ENCODE measurements around the gene ARID5B.
"Not testable (repeated sequence)": the region's sequence is repeated elsewhere in the genome, so short reads cannot be mapped to it uniquely, and the experiment has no call there.

The ARID5B gene, protein sequence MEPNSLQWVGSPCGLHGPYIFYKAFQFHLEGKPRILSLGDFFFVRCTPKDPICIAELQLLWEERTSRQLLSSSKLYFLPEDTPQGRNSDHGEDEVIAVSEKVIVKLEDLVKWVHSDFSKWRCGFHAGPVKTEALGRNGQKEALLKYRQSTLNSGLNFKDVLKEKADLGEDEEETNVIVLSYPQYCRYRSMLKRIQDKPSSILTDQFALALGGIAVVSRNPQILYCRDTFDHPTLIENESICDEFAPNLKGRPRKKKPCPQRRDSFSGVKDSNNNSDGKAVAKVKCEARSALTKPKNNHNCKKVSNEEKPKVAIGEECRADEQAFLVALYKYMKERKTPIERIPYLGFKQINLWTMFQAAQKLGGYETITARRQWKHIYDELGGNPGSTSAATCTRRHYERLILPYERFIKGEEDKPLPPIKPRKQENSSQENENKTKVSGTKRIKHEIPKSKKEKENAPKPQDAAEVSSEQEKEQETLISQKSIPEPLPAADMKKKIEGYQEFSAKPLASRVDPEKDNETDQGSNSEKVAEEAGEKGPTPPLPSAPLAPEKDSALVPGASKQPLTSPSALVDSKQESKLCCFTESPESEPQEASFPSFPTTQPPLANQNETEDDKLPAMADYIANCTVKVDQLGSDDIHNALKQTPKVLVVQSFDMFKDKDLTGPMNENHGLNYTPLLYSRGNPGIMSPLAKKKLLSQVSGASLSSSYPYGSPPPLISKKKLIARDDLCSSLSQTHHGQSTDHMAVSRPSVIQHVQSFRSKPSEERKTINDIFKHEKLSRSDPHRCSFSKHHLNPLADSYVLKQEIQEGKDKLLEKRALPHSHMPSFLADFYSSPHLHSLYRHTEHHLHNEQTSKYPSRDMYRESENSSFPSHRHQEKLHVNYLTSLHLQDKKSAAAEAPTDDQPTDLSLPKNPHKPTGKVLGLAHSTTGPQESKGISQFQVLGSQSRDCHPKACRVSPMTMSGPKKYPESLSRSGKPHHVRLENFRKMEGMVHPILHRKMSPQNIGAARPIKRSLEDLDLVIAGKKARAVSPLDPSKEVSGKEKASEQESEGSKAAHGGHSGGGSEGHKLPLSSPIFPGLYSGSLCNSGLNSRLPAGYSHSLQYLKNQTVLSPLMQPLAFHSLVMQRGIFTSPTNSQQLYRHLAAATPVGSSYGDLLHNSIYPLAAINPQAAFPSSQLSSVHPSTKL

GRCh38 chr10:61900829-61901792 lies at the start of gene ARID5B:
ARID5B (plus strand) TSS chr10:61901699; CDS start chr10:61901710, 11 bp downstream.
- peak in 1 of 3 donors; percentile 47 for DNase-seq (ENCODE audit: low read depth in 3 of 3)

DNA sequence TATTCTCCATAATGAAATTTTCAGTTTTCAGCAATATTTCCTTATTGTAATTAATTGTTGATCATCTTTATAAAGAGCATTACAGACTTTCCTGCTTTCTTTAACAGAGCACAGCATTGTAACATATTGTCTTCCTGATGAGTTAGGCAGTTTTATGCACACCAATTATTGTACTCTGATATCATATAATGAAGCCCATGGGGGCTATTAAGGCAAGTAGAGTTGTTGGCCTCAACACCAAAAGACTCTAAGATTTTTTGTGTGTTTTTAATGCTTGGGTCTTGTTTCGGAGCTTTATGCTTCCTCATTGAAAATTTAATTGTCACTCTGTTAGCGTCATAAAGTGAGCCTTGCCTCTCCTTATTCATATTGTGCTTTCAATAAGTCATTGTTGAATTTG lies 49.2 kb upstream of the ARID5B start:
- DNase-seq (ENCODE audit: low read depth in 3 of 3) = no peak

- DNase-seq (ENCODE audit: low read depth in 3 of 3) = no peak
Observed at GRCh38 chr10:61855771-61856170, 45.7 kb upstream of the ARID5B start.

GRCh38 chr10:61857746-61858145 lies 43.8 kb upstream of the ARID5B start:
- no peak for DNase-seq (ENCODE audit: low read depth in 3 of 3)

DNA sequence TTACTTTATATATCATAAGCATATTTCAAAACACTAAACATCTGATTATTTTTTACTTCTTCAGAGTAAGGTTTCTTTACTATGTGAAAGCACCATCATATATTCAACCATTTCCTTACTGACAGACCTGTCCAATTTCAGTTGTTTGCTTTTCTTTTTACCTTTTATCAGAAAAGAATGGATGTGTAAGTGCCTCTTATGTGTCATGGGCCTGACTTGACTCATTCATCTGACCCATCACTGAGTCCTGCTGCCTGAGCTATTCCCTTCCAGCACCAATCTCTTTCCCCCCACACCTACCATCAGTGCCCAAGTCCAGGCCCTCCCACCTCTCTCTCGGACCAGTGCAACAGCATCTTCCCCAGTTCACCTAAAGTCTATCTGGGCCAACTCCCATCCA lies 41.7 kb upstream of the ARID5B start:
- no peak for DNase-seq (ENCODE audit: low read depth in 3 of 3)

GRCh38 chr10:61860964-61861758 lies 40.3 kb upstream of the ARID5B start:
- no peak for DNase-seq (ENCODE audit: low read depth in 3 of 3)

- no peak for DNase-seq (ENCODE audit: low read depth in 3 of 3)
Observed at GRCh38 chr10:61863981-61864380, 37.5 kb upstream of the ARID5B start.

- DNase-seq (ENCODE audit: low read depth in 3 of 3) = no peak
Observed at GRCh38 chr10:61866700-61867368, 34.7 kb upstream of the ARID5B start.

- DNase-seq (ENCODE audit: low read depth in 3 of 3) = not testable (repeated sequence)
Observed at GRCh38 chr10:61867374-61867773, 34.1 kb upstream of the ARID5B start.

DNA sequence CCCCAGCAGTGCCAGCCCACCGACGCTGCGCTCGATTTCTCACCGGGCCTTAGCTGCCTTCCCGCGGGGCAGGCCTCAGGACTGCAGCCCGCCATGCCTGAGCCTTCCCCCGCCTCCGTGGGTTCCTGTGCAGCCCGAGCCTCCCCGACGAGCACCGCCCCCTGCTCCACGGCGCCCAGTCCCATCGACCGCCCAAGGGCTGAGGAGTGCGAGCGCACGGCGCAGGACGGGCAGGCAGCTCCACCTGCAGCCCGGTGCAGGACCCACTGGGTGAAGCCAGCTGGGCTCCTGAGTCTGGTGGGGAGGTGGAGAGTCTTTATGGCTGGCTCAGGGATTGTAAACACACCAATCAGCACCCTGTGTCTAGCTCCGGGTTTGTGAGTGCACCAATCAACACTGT lies 33.7 kb upstream of the ARID5B start:
- DNase-seq (ENCODE audit: low read depth in 3 of 3) = peak in 2 of 3 donors; percentile 23 to 32

DNA sequence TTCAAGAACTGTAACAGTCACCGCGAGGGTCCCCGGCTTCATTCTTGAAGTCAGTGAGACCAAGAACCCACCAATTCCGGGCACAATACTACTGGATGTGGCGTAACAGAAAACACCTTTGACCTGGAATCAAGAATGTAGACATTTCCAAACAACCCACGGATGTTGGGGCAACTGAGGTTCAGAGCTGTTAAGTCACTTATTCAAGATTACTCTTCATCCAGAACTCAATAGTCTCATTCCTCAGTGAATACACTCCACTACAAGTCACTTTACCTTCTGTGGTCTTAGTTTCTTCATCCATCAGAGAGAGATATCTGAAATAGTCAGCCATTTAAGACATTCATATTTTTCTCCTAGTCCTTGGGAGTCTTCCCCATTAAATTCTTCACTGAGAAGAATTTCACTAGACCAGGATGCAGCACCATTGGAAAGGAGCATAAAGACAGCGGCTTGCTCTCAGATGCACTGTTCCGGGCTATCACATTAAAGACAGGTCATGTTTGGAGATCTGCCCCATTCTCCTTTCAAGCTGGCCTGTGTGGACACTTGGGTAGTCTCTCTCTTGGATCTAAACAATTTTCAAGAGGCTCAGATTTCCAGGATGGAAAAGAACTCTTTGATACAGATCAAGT lies 32.3 kb upstream of the ARID5B start:
- DNase-seq (ENCODE audit: low read depth in 3 of 3) = no peak

DNA sequence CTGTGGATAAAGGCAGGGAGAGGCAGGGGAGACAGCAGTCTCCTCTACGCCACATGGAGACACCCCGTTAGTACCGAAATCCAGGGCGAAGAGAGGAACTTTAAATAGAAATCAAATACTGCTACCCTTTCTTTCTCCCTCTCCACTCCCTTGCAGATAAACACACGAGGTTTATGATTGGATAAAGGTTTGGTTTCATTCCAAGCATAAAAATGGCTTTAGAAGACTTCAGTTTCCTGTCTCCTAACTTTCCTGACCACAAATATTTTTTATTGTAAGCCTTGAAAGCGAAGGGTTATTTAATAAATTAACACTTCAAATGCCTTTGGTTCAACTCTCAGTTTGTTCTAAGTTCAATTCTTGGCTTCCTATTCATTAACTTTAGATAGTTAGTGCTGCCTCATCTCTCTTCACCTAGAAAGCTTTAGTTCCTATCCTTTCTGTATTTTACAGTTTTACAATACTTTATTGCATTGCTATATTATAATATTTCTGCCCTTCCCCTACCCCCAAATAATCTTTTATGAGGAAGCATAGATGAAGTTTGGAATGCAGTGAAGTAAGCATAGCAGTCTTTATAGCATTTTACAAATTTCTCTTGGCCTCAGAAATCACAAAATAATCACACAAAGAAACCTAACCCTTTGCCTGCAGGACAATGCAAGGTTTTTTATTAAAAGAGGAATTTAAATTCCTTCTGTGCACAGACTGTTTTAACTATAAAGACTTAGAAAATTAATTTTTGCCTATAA lies 31.5 kb upstream of the ARID5B start:
- no peak for DNase-seq (ENCODE audit: low read depth in 3 of 3)

DNA sequence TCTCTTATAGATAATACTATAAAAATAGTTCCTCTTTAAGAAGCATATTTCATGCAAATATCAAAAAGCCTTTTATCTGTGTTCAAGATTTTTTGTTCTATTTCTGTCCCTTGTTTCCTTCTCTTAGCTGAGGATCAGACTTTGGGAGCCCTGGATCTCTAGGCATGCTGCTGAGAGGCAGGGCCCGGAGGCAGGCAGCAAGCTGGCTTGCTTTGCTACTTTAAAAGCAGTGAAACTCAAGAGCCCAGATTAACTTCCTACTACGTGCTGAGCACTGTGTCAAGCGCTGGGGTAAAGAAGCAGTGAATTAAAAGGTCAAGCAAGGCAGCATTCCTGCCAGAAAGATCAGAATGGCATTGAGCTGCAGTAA lies 31.0 kb upstream of the ARID5B start:
- no peak for DNase-seq (ENCODE audit: low read depth in 3 of 3)

GRCh38 chr10:61871487-61871886 lies 30.0 kb upstream of the ARID5B start:
- no peak for DNase-seq (ENCODE audit: low read depth in 3 of 3)

DNA sequence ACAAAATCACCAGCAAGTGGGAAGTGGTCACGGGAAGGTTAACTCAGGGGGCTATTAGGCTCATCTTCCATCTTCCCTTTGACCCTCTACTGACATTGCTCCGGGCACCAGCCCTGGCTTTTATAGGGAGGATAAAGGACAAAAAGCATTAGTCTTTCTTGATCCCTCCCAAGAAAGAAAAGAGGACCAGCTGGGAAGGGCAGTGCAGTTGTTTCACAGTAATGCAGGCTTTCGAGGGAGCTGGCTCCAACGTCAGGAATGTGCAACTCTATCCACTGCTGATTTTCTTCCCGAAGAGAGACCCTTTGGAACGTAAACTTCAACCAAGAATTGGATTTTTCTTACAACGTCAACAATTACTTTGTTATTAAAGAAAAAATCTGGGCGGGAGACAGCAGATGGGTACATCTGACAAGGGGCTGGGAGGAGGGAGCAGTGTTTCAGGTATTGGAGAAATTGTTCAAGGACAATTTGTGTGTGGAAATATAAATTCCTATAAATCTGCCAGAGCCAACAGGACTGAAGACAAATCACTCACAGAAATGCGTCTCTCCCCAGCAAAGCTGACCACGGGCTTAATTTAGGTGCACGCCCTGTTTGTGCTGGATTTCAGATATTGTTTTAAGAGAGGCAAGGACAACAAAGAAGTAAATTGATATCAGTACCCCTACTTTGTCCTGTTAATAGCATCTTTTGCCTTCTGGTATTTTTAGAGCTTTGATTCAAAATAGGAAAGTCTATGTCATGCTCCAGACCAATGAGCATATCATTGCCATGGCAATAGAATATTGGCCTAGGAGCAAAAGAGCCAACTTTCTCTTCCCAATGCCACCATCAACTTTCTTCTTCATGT lies 23.4 kb upstream of the ARID5B start:
- DNase-seq (ENCODE audit: low read depth in 3 of 3) = no peak

DNA sequence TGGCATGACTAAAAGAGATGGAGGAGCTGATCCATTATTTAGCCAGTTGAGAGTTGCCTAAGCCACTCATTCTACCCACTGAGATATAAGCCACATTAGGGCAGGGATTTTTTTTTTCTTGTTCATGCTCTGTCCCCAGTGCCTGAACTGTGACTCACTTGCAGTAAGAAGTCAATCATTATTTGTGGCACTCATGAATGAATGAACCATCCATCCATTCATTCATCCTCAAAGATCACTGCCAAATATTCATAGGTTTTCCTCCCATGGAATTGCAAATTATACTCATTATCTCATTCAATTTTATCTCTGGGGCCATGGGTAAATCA lies 22.8 kb upstream of the ARID5B start:
- no peak for DNase-seq (ENCODE audit: low read depth in 3 of 3)

DNA sequence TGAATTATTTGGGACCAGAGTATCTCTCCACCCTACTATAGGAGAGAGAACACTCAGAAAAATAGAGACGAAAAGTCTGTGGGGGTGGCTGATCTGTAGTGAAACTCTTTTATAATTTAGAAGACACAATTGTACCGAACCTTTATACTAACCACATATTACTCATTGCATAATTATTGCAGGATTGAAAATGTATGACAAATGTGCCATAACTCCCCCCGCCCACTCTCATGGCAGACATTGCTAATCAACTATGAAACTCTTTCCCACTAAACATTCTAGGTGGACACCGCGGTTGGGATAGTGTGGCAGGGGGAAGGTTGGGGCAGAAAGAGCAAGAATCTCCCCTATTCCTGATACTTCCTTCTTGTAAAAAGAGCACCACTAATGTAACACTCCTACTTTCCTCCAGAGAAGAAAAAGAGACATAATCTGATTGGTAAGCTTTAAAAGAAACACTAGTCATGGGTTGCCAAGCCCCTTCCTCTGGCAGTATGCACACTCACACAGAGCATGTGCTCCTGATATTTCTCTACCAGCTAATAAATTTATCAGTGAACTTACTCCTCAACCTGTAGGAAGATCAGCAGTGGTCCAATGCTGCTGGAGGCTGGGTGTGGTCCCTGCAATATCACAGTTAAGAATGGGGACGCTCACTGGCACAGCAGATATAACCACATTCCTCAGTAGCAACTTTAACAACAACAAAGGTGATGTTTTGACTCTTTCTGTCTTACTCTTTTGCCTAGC lies 18.7 kb upstream of the ARID5B start:
- DNase-seq (ENCODE audit: low read depth in 3 of 3) = peak in 2 of 3 donors; percentile 48 to 66

Measured in stimulated activated CD4-positive, alpha-beta T cell treated with anti-CD3 and anti-CD28 coated beads, TNF-alpha, amount 100 ng/mL, for 48 hours (primary cell).